Measurements from ENCODE around the gene CLCF1.
A peak's percentile ranks its signal among the peaks of the same experiment; 100 is the strongest.

The CLCF1 gene

DNA sequence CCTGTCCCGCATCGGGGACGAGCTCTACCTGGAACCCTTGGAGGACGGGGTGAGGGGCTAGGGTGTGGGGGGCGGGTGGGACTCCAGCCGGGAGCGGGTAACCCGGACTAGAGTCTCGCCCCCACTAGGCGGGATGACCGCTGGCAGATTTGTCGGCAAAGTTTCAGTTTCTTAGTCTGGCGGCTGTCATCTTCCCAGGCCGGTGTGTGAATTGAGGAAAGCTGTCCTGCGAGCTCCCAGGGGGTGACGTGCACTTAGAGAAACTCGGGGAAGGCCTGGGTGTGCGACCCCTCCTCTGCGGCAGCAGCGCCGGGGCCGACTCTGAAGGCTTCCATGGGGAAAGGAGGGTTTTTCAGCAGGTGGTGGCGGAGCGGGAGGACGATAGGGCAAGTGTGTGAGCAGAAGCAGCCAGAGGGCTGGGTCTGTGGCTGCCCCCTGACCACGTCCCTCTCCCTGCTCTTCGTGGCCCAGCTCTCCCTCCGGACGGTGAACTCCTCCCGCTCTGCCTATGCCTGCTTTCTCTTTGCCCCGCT is 18.9 kb upstream of the CLCF1 start:
- CTCF ChIA-PET = interaction anchor here (0.6 to 47.5 kb wide), 7 partner anchors 9 to 130 kb away, joined by 3 to 2108 read pairs (median 5); partner anchors contain the start of genes CLCF1, PITPNM1, POLD4 and PPP1CA
- no peak for DNase-seq (ENCODE audit: low read depth, low spot score)
- TF ChIP-seq, protein P1, sequence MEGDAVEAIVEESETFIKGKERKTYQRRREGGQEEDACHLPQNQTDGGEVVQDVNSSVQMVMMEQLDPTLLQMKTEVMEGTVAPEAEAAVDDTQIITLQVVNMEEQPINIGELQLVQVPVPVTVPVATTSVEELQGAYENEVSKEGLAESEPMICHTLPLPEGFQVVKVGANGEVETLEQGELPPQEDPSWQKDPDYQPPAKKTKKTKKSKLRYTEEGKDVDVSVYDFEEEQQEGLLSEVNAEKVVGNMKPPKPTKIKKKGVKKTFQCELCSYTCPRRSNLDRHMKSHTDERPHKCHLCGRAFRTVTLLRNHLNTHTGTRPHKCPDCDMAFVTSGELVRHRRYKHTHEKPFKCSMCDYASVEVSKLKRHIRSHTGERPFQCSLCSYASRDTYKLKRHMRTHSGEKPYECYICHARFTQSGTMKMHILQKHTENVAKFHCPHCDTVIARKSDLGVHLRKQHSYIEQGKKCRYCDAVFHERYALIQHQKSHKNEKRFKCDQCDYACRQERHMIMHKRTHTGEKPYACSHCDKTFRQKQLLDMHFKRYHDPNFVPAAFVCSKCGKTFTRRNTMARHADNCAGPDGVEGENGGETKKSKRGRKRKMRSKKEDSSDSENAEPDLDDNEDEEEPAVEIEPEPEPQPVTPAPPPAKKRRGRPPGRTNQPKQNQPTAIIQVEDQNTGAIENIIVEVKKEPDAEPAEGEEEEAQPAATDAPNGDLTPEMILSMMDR (IDR thresholded peaks at IDR 0.05; ENCODE audit: insufficient read depth, low read length, missing control alignments) = no peak
- peak overlapping the region; percentile 95 for H3K4me3 ChIP-seq (ENCODE audit: low read depth, low read length)
- POLR2A ChIA-PET = interaction anchor here (0.8 to 2.5 kb wide), 4 partner anchors 9 to 39 kb away, joined by 3 to 31 read pairs (median 4); partner anchors contain the start of genes POLD4 and PPP1CA

DNA sequence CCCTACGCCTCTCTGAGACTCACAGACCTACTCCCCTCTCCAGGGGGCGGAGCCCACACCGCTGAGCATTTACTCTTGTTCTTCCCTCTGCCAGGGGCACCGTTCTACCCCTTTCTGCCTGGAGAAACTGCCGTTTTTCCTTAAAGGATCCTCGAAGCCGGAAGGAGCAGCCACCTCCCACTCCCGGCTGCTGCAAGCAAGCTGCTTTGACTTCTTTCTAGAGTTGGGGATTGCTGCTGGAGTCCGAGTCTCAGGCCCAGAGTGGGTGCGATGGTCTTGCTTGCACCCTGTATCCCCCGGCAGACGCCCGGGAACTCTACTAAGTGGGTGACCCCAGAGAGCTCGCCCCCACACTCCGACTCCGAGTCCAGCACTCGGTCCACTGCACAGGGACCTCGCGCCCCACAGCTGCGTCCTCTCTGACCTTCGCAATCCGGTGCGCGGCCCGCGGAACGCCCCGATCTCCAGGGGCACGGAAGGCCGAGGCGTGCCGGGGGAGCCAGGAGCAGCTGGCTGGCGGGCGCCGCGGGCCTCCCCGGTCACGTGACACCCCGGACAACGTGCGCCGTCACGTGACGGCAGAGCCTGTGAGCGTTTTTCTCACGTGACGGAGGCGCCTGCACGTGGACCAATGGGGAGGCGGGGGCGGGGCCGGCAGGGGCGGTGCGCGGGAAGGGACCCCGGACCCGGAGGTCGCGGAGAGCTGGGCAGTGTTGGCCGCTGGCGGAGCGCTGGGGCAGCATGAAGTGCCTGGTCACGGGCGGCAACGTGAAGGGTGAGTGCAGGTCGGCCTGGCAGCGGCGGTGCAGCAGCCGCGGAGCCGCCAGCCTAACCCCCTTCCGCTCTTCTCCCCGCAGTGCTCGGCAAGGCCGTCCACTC is 18.1 kb upstream of the CLCF1 start, which contains the start of gene RAD9A:
Gene RAD9A (plus strand): TSS at position 683 of the 879 bp plus-strand sequence. CDS start 59 bp downstream, at position 742.
- TF ChIP-seq, protein P1 (IDR thresholded peaks at IDR 0.05; ENCODE audit: insufficient read depth, low read length, missing control alignments) = no peak
- peak within 1 kb of the TSS; percentile 95 for H3K4me3 ChIP-seq (ENCODE audit: low read depth, low read length)
- no peak for DNase-seq (ENCODE audit: low read depth, low spot score)
- ChIA-PET POLR2A (interaction anchor here (0.7 to 2.5 kb wide), 7 partner anchors 9 to 116 kb away, joined by 3 to 31 read pairs (median 3); partner anchors contain the start of genes POLD4 and PPP1CA), CTCF (interaction anchor here (0.6 to 47.5 kb wide), 8 partner anchors 10 to 130 kb away, joined by 3 to 2108 read pairs (median 4); partner anchors contain the start of genes CLCF1, PITPNM1, POLD4 and PPP1CA)

DNA sequence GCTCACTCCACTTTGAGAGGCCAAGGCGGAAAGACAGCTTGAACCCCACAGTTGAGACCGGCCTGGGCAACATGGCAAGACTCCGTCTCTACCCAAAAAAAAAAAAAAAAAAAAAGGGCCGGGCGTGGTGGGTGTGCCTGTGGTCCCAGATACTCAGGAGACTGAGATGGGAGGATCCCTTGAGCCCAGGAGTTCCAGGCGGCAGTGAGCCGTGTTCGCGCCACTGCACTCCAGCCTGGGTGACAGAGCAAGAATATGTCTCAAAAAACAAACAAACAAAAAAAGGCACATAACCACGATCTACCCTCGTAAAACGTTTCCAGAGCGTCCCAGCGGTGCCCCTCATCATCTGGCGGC is 17.5 kb upstream of the CLCF1 start:
- peak overlapping the region; percentile 95 for H3K4me3 ChIP-seq (ENCODE audit: low read depth, low read length)
- DNase-seq (ENCODE audit: low read depth, low spot score) = no peak
- POLR2A ChIA-PET = interaction anchor here (0.9 to 2.5 kb wide), 3 partner anchors 11 to 74 kb away, joined by 3 to 31 read pairs (median 5); partner anchors contain the start of gene PPP1CA
- TF ChIP-seq, protein P1 (IDR thresholded peaks at IDR 0.05; ENCODE audit: insufficient read depth, low read length, missing control alignments) = no peak
- CTCF ChIA-PET = interaction anchor here (0.6 to 47.5 kb wide), 7 partner anchors 10 to 129 kb away, joined by 3 to 2108 read pairs (median 5); partner anchors contain the start of genes CLCF1, PITPNM1, POLD4 and PPP1CA

DNA sequence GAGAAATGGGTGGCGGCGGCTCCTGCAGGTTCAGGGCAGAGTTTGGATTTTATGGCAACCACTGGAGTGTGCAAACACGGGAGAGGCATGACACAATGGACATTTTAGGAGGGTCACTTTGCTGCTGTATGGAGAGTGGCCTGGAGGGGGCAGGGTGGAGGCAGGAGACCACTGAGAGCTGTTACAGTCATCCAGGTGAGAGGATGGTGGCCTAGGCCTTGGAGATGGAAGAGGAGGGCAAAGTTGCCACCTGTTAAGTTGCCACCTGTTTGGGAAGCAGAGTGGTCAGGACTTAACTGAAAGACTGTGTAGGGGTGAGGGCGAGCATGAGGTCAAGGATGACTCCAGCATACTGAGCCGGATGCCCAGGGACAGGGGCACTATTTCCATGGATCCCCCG is 16.1 kb upstream of the CLCF1 start:
- TF ChIP-seq, protein P1 (IDR thresholded peaks at IDR 0.05; ENCODE audit: insufficient read depth, low read length, missing control alignments) = peak; percentile 63
- H3K4me3 ChIP-seq (ENCODE audit: low read depth, low read length) = no peak overlapping the region
- ChIA-PET POLR2A (no interaction called here), CTCF (interaction anchor here (17.4 to 47.5 kb wide), 3 partner anchors 9 to 48 kb away, joined by 310 to 2108 read pairs (median 2108); partner anchors contain the start of genes CLCF1, POLD4, PPP1CA and RAD9A)
- no peak for DNase-seq (ENCODE audit: low read depth, low spot score)

DNA sequence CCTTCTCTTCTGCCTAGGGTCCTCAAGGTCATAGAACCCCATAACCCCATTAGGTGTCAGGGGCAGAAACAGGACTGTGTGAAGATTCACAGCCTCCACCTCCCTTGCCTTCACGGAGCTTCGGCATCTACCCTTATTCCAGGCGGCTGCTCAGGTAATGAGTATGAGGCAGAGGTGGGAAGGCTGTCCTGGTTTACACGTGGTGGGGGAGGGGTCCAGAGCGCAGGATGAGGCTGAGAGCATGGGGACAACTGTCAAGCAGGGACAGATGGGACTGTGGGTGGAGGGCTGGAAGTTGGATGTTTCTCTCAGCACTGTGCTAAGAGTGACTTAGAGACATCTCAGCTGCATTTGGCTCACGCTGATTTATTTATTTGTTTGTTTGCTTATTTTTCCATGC is 14.1 kb upstream of the CLCF1 start:
- TF ChIP-seq, protein P1 (IDR thresholded peaks at IDR 0.05; ENCODE audit: insufficient read depth, low read length, missing control alignments) = no peak
- DNase-seq (ENCODE audit: low read depth, low spot score) = no peak
- ChIA-PET POLR2A (interaction anchor here (0.8 kb wide), 1 partner anchor 34 kb away, joined by 3 read pairs; no protein-coding TSS in a partner anchor), CTCF (interaction anchor here (1.0 to 47.5 kb wide), 6 partner anchors 7 to 124 kb away, joined by 4 to 2108 read pairs (median 238); partner anchors contain the start of genes CLCF1, GRK2, POLD4 and PPP1CA)
- no peak overlapping the region for H3K4me3 ChIP-seq (ENCODE audit: low read depth, low read length)
